Breast epithelium (tissue), 3 donors: ENCODE results near the gene GLYATL1.

Source experiments
- POLR2A ChIP-seq: fragments of 450-650 bp; IDR thresholded peaks from one replicate; pipeline ENCODE4 v1.6.1; 2016; ENCODE audit warnings: antibody characterized with exemption, mild to moderate bottlenecking, moderate library complexity
- POLR2AphosphoS5 ChIP-seq, 3 donors: sonication (generic); formaldehyde crosslinking; IDR thresholded peaks; one replicate each; pipeline ENCODE4 v1.6.1; 2017; ENCODE audit warnings: antibody characterized with exemption in 3 of 3
- TF ChIP-seq, protein P1 (sequence below), 3 donors: fragments of 450-650 bp; IDR thresholded peaks; one replicate each; pipeline ENCODE4 v1.5.1; 2016 to 2017; ENCODE audit warnings: antibody characterized with exemption in 3 of 3, mild to moderate bottlenecking in 3 of 3, moderate library complexity in 3 of 3

DNA sequence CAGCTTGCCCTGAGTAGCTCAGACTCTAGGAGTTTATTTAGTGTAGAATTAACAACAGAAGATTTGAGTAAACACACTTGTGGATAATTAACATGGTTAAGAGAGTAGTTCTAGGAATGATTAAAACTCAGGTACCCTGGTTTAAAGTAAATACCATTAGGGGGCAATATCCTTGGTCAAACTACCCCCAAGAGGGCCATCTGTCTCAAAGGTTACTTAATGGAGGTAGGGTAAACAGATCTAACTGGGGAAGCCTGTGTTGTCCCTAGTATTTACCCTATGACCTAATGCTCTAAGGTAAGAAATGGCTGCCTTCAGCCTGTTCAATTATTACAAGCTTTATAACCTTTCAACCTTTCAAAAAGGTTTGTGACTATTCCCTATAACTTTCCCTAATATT, 10.6 kb upstream of the GLYATL1 start:
- TF ChIP-seq, protein P1, sequence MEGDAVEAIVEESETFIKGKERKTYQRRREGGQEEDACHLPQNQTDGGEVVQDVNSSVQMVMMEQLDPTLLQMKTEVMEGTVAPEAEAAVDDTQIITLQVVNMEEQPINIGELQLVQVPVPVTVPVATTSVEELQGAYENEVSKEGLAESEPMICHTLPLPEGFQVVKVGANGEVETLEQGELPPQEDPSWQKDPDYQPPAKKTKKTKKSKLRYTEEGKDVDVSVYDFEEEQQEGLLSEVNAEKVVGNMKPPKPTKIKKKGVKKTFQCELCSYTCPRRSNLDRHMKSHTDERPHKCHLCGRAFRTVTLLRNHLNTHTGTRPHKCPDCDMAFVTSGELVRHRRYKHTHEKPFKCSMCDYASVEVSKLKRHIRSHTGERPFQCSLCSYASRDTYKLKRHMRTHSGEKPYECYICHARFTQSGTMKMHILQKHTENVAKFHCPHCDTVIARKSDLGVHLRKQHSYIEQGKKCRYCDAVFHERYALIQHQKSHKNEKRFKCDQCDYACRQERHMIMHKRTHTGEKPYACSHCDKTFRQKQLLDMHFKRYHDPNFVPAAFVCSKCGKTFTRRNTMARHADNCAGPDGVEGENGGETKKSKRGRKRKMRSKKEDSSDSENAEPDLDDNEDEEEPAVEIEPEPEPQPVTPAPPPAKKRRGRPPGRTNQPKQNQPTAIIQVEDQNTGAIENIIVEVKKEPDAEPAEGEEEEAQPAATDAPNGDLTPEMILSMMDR (IDR thresholded peaks at IDR 0.05) = no peak
- no peak for TF ChIP-seq POLR2AphosphoS5 (IDR thresholded peaks at IDR 0.05)
- TF ChIP-seq POLR2A = no peak
